ENCODE measurements around the gene BMP7.

The BMP7 gene

DNA sequence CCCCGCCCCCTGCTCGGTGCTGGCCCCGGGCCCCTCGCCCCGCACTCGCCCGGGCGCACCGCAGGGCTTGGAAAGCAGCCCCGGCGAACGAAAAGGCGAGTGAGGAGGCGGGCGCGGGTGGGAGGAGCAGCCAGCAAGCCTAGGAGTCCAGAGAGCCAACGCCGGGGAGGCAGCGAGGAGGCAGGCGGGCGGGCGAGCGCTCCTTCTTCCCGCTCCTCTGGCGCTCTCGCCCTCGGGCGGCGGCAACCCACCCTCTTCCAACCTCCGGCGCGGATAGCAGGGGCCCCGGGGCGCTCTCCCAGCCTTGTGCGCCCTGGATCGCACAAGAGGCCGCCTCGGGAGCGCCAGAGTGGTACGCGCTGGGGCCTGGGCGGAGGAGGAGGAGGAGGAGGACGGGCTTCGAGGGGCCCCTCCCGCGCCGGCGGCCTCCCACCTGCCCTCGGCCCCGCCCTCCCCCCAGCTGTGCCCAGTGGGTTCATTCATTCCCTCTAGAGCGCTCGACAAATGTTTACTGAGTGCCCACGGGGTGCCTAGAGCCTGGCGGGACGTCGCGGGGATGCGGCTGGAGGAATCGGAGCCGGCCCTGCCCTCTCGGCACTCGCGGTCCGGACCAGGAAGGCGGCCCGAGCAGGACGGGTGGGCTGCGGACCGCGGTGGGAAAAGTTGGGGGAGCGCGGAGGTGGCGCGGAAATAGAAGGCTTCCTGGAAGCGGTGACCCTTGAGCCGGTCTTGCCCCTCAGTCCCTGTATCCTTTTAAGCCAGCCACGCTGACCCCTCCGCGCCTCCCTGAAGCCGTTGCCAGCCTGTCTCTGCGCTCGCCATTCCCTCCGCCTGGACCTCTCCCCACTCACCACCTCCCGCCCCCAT is at the start of gene BMP7:
TSS of gene BMP7 (minus strand) at position 351 of the 867 bp plus-strand sequence. CDS start 519 bp downstream, outside the sequence.
- H3K36me3 ChIP-seq (ENCODE audit: control insufficient read depth, insufficient read depth, low read length, severe bottlenecking), result no peaks in the 10 kb centered on the region
- DNase-seq (ENCODE audit: low read depth), result peak; percentile 13
- peaks cover 11% of the 10 kb centered on the region for H3K9me3 ChIP-seq (ENCODE audit: control insufficient read depth, low read length)
- H3K9ac ChIP-seq (ENCODE audit: low read length), result no peak within 1 kb of the TSS
- H3K4me1 ChIP-seq (ENCODE audit: control insufficient read depth, insufficient read depth, low read length), result no peaks in the 10 kb centered on the region
- no peak within 1 kb of the TSS for H3K4me3 ChIP-seq (ENCODE audit: low read length)
- H3K27me3 ChIP-seq (replicated peaks; ENCODE audit: control insufficient read depth, insufficient read depth, low read length), result peaks cover 81% of the 10 kb centered on the region

- Histone ChIP-seq H3K36me3 (ENCODE audit: control insufficient read depth, insufficient read depth, low read length, severe bottlenecking) (no peaks in the 10 kb centered on the region), H3K9ac (ENCODE audit: low read length) (no peak overlapping the region), H3K27me3 (replicated peaks; ENCODE audit: control insufficient read depth, insufficient read depth, low read length) (peaks cover 38% of the 10 kb centered on the region), H3K9me3 (ENCODE audit: control insufficient read depth, low read length) (no peaks in the 10 kb centered on the region), H3K4me1 (ENCODE audit: control insufficient read depth, insufficient read depth, low read length) (peaks cover 8% of the 10 kb centered on the region), H3K4me3 (ENCODE audit: low read length) (no peak overlapping the region)
- no peak for DNase-seq (ENCODE audit: low read depth)
These were observed 49.6 kb upstream of the BMP7 start for GRCh38 chr20:57315976-57316480.

- H3K4me1 ChIP-seq (ENCODE audit: control insufficient read depth, insufficient read depth, low read length), result peaks cover 8% of the 10 kb centered on the region
- H3K27me3 ChIP-seq (replicated peaks; ENCODE audit: control insufficient read depth, insufficient read depth, low read length), result peaks cover 42% of the 10 kb centered on the region
- H3K9me3 ChIP-seq (ENCODE audit: control insufficient read depth, low read length), result no peaks in the 10 kb centered on the region
- H3K36me3 ChIP-seq (ENCODE audit: control insufficient read depth, insufficient read depth, low read length, severe bottlenecking), result no peaks in the 10 kb centered on the region
- no peak overlapping the region for H3K9ac ChIP-seq (ENCODE audit: low read length)
- H3K4me3 ChIP-seq (ENCODE audit: low read length), result no peak overlapping the region
- no peak for DNase-seq (ENCODE audit: low read depth)
These were observed 48.9 kb upstream of the BMP7 start for GRCh38 chr20:57315083-57315975.

DNA sequence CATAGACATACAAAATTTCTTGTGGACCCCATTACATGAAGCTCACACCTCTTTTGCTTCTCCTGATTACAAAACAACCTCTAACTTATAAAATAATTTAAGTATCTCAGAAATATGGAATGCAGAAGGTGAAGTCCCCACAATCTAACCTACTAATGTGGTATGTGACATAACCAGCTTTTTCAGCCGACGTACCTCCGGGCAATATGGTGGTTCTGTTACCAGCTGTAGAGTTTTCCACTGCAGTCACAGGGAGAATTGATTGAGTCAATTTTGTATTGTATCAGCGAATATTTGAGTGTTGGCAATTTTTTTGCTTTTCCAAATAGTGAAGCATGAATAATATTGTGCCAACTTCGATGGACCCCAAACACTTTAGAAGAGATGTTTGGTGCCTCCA is 47.5 kb upstream of the BMP7 start:
- H3K4me1 ChIP-seq (ENCODE audit: control insufficient read depth, insufficient read depth, low read length), result peaks cover 8% of the 10 kb centered on the region
- H3K27me3 ChIP-seq (replicated peaks; ENCODE audit: control insufficient read depth, insufficient read depth, low read length), result peaks cover 47% of the 10 kb centered on the region
- no peaks in the 10 kb centered on the region for H3K36me3 ChIP-seq (ENCODE audit: control insufficient read depth, insufficient read depth, low read length, severe bottlenecking)
- H3K9me3 ChIP-seq (ENCODE audit: control insufficient read depth, low read length), result no peaks in the 10 kb centered on the region
- no peak overlapping the region for H3K4me3 ChIP-seq (ENCODE audit: low read length)
- H3K9ac ChIP-seq (ENCODE audit: low read length), result no peak overlapping the region
- DNase-seq (ENCODE audit: low read depth), result no peak

GRCh38 chr20:57313230-57313629 is 46.8 kb upstream of the BMP7 start:
- H3K4me3 ChIP-seq (ENCODE audit: low read length), result no peak overlapping the region
- DNase-seq (ENCODE audit: low read depth), result no peak
- H3K9me3 ChIP-seq (ENCODE audit: control insufficient read depth, low read length), result no peaks in the 10 kb centered on the region
- no peak overlapping the region for H3K9ac ChIP-seq (ENCODE audit: low read length)
- peaks cover 8% of the 10 kb centered on the region for H3K4me1 ChIP-seq (ENCODE audit: control insufficient read depth, insufficient read depth, low read length)
- H3K36me3 ChIP-seq (ENCODE audit: control insufficient read depth, insufficient read depth, low read length, severe bottlenecking), result no peaks in the 10 kb centered on the region
- peaks cover 54% of the 10 kb centered on the region for H3K27me3 ChIP-seq (replicated peaks; ENCODE audit: control insufficient read depth, insufficient read depth, low read length)

DNA sequence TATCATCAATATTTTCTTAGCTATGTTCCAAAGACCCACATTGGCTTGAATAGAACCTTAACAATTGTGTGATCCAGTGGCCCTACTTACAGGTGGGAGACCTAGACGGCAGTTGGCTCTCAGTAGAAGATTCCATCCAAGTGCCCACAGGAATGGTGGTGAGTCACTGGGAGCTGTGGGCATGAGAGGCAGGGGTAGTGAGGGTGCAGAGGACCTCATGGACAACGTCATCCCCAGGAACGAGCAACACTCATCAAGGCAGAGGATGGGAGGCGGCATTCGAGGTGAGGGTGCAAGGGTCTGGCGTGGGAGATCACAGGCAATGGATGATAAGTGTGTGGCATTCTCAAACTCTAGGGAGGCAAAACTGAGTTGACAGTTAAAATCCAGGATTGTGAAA is 45.7 kb upstream of the BMP7 start:
- DNase-seq (ENCODE audit: low read depth), result no peak
- Histone ChIP-seq H3K4me1 (ENCODE audit: control insufficient read depth, insufficient read depth, low read length) (peaks cover 8% of the 10 kb centered on the region), H3K9ac (ENCODE audit: low read length) (no peak overlapping the region), H3K9me3 (ENCODE audit: control insufficient read depth, low read length) (no peaks in the 10 kb centered on the region), H3K36me3 (ENCODE audit: control insufficient read depth, insufficient read depth, low read length, severe bottlenecking) (no peaks in the 10 kb centered on the region), H3K4me3 (ENCODE audit: low read length) (no peak overlapping the region), H3K27me3 (replicated peaks; ENCODE audit: control insufficient read depth, insufficient read depth, low read length) (peaks cover 62% of the 10 kb centered on the region)

DNA sequence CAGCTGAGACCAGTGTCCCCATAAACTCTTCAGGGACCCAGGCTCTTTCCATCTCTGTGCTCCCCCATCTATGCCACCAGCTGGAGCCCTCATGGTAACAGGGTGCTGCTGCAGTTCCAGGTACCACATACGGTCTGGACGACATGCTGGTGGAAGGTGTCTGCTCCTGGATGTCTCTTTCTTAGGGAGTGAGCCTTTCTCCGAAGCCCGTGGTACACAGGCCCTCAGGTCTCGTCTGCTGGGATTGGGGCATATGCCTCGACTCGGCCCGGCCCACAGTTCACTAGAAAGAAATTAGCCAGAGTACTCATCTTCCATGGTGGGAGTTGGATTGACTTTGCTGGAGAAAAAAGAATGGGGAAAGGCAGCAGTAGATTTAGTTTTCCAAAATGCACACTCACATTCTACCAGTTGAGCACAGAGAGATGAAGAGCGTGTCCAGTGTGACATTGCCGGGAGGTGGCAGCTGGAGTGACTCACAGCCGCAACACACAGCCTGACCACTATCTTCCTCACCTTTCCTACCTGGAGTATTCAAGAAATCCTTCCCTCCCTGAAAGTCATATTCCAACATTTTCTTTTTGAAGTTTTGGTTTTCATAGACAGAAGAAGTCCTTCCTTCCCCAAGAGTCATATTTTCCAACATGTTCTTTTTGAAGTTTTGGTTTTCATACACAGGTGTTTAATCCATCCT is 44.5 kb upstream of the BMP7 start:
- Histone ChIP-seq H3K9ac (ENCODE audit: low read length) (no peak overlapping the region), H3K36me3 (ENCODE audit: control insufficient read depth, insufficient read depth, low read length, severe bottlenecking) (no peaks in the 10 kb centered on the region), H3K4me1 (ENCODE audit: control insufficient read depth, insufficient read depth, low read length) (peaks cover 8% of the 10 kb centered on the region), H3K27me3 (replicated peaks; ENCODE audit: control insufficient read depth, insufficient read depth, low read length) (peaks cover 70% of the 10 kb centered on the region), H3K9me3 (ENCODE audit: control insufficient read depth, low read length) (no peaks in the 10 kb centered on the region), H3K4me3 (ENCODE audit: low read length) (no peak overlapping the region)
- no peak for DNase-seq (ENCODE audit: low read depth)

DNA sequence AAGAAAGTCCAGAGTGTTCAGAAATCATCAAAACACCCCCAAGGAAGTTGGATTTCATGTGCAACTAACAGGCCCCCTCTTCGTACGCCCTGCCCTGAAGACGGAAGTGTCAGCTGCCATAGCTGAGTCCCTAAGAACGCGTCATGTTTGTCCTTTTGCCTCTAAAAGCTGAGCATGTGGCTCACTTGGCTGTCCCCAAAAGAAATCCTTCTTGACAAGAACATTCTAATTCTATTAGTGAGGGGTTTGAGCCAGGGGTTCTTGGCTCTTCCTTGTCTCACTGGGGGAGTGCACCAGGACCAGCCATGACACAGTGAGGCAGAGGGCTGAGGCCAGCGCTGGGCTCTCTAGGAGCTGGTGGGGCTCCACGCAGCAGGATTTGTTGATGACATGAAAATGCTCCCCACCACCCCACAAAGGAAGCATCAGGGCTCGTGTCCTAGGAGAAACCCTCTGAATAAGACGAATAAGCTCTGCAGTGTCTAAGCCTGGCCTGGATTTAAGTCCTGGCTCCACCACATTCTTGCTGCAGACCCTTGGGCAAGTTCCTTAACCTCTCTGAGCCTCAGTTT is 43.2 kb upstream of the BMP7 start:
- peaks cover 80% of the 10 kb centered on the region for H3K27me3 ChIP-seq (replicated peaks; ENCODE audit: control insufficient read depth, insufficient read depth, low read length)
- H3K9me3 ChIP-seq (ENCODE audit: control insufficient read depth, low read length), result no peaks in the 10 kb centered on the region
- H3K36me3 ChIP-seq (ENCODE audit: control insufficient read depth, insufficient read depth, low read length, severe bottlenecking), result no peaks in the 10 kb centered on the region
- no peak for DNase-seq (ENCODE audit: low read depth)
- peaks cover 4% of the 10 kb centered on the region for H3K4me1 ChIP-seq (ENCODE audit: control insufficient read depth, insufficient read depth, low read length)
- H3K9ac ChIP-seq (ENCODE audit: low read length), result no peak overlapping the region
- no peak overlapping the region for H3K4me3 ChIP-seq (ENCODE audit: low read length)

- H3K9ac ChIP-seq (ENCODE audit: low read length), result no peak overlapping the region
- H3K27me3 ChIP-seq (replicated peaks; ENCODE audit: control insufficient read depth, insufficient read depth, low read length), result peaks cover 86% of the 10 kb centered on the region
- H3K4me3 ChIP-seq (ENCODE audit: low read length), result no peak overlapping the region
- no peaks in the 10 kb centered on the region for H3K9me3 ChIP-seq (ENCODE audit: control insufficient read depth, low read length)
- H3K4me1 ChIP-seq (ENCODE audit: control insufficient read depth, insufficient read depth, low read length), result no peaks in the 10 kb centered on the region
- DNase-seq (ENCODE audit: low read depth), result no peak
- no peaks in the 10 kb centered on the region for H3K36me3 ChIP-seq (ENCODE audit: control insufficient read depth, insufficient read depth, low read length, severe bottlenecking)
These were observed 42.2 kb upstream of the BMP7 start for GRCh38 chr20:57308451-57309271.

- H3K36me3 ChIP-seq (ENCODE audit: control insufficient read depth, insufficient read depth, low read length, severe bottlenecking), result no peaks in the 10 kb centered on the region
- no peak overlapping the region for H3K9ac ChIP-seq (ENCODE audit: low read length)
- H3K4me3 ChIP-seq (ENCODE audit: low read length), result no peak overlapping the region
- H3K4me1 ChIP-seq (ENCODE audit: control insufficient read depth, insufficient read depth, low read length), result no peaks in the 10 kb centered on the region
- DNase-seq (ENCODE audit: low read depth), result no peak
- H3K9me3 ChIP-seq (ENCODE audit: control insufficient read depth, low read length), result no peaks in the 10 kb centered on the region
- peaks cover 83% of the 10 kb centered on the region for H3K27me3 ChIP-seq (replicated peaks; ENCODE audit: control insufficient read depth, insufficient read depth, low read length)
These were observed 40.3 kb upstream of the BMP7 start for GRCh38 chr20:57306747-57307146.

Data from adipocyte (in vitro differentiated cells).